SK-N-SH treated with all-trans-retinoic acid at 6 μM for 48 hours (cell line): ENCODE data around the gene SEMA4A.

Source experiments
- ISL1 ChIP-seq: fragments of 250-450 bp; sonication (Bioruptor Pico); IDR thresholded peaks from 2 replicates; pipeline ENCODE4 v2.1.2; 2022; ENCODE audit warnings: mild to moderate bottlenecking, moderate library complexity
- PATZ1 ChIP-seq: fragments of 250-450 bp; sonication (Bioruptor Pico); IDR thresholded peaks from 2 replicates; pipeline ENCODE4 v1.8.0; 2020; ENCODE audit warnings: mild to moderate bottlenecking, moderate library complexity, borderline replicate concordance
- RARB ChIP-seq: fragments of 250-450 bp; sonication (Bioruptor Pico); IDR thresholded peaks from 2 replicates; pipeline ENCODE4 v1.8.0; 2021; ENCODE audit warnings: mild to moderate bottlenecking, moderate library complexity
- TCF4 ChIP-seq: fragments of 250-450 bp; sonication (Bioruptor Pico); IDR thresholded peaks from 2 replicates; pipeline ENCODE4 v1.8.0; 2021; ENCODE audit warnings: mild to moderate bottlenecking, moderate library complexity, borderline replicate concordance
- TSHZ2 ChIP-seq: fragments of 250-450 bp; sonication (Bioruptor Pico); IDR thresholded peaks from 2 replicates; pipeline ENCODE4 v1.5.0; 2020; ENCODE audit warnings: mild to moderate bottlenecking, moderate library complexity
- ZC3H10 ChIP-seq: fragments of 250-450 bp; sonication (Bioruptor Pico); IDR thresholded peaks from 2 replicates; pipeline ENCODE4 v1.5.1; 2021; ENCODE audit warnings: mild to moderate bottlenecking, moderate library complexity
- ZFP3 ChIP-seq: fragments of 250-450 bp; sonication (Bioruptor Pico); IDR thresholded peaks from 2 replicates; pipeline ENCODE4 v1.5.0; 2020; ENCODE audit warnings: mild to moderate bottlenecking, moderate library complexity
- ZFP30 ChIP-seq: fragments of 450-650 bp; formaldehyde crosslinking; IDR thresholded peaks from 2 replicates; pipeline ENCODE4 v1.5.0; 2022; ENCODE audit warnings: mild to moderate bottlenecking, moderate library complexity
- TF ChIP-seq, protein P1 (sequence below): fragments of 250-450 bp; sonication (Bioruptor Pico); IDR thresholded peaks from 2 replicates; pipeline ENCODE4 v1.5.1; 2020; ENCODE audit warnings: low read depth, mild to moderate bottlenecking, moderate library complexity

DNA sequence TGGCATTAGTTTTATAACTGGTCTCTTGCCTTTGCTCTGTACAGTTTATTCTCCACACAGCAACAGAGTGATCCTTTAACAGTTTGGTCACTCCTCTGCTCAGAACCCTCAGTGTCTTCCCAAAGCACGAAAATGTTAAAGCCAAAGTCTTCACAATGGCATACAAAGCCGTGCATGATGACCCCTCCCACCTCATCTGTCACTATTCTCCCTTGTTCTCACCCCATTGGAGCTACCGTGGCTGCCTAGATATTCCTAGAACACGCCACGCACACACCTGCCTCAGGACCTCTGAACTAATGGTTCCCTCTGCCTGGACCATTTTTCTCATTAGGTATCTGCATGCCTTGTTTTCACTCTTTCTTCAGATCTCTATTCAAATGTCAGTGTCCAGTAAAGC, 8.6 kb upstream of the SEMA4A start:
- no peak for TF ChIP-seq ZFP30 (CRISPR knock-in tag)
- no peak for TF ChIP-seq RARB
- TF ChIP-seq TSHZ2: no peak
- TF ChIP-seq, protein P1, sequence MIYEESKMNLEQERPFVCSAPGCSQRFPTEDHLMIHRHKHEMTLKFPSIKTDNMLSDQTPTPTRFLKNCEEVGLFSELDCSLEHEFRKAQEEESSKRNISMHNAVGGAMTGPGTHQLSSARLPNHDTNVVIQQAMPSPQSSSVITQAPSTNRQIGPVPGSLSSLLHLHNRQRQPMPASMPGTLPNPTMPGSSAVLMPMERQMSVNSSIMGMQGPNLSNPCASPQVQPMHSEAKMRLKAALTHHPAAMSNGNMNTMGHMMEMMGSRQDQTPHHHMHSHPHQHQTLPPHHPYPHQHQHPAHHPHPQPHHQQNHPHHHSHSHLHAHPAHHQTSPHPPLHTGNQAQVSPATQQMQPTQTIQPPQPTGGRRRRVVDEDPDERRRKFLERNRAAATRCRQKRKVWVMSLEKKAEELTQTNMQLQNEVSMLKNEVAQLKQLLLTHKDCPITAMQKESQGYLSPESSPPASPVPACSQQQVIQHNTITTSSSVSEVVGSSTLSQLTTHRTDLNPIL (CRISPR knock-in tag): no peak
- TF ChIP-seq TCF4 (CRISPR knock-in tag): no peak
- TF ChIP-seq ZC3H10 (CRISPR knock-in tag): no peak
- TF ChIP-seq ZFP3: no peak
- no peak for TF ChIP-seq ISL1 (CRISPR knock-in tag)
- no peak for TF ChIP-seq PATZ1 (CRISPR knock-in tag)
